Measurements from ENCODE around the gene APBB2.

The APBB2 gene

GRCh38 chr4:41134581-41134980 is 79.8 kb downstream of the APBB2 start:
- DNase-seq (ENCODE audit: low spot score) = no peak

- no peak for DNase-seq (ENCODE audit: low spot score)
These were observed 80.8 kb downstream of the APBB2 start for GRCh38 chr4:41133454-41134018.

- no peak for DNase-seq (ENCODE audit: low spot score)
These were observed 82.2 kb downstream of the APBB2 start for GRCh38 chr4:41132055-41132683.

- DNase-seq (ENCODE audit: low spot score) = no peak
These were observed 84.4 kb downstream of the APBB2 start for GRCh38 chr4:41129936-41130440.

GRCh38 chr4:41129128-41129754 is 85.1 kb downstream of the APBB2 start:
- DNase-seq (ENCODE audit: low spot score) = no peak

GRCh38 chr4:41125558-41126311 is 88.6 kb downstream of the APBB2 start:
- no peak for DNase-seq (ENCODE audit: low spot score)

- DNase-seq (ENCODE audit: low spot score) = no peak
These were observed 89.3 kb downstream of the APBB2 start for GRCh38 chr4:41124916-41125548.

- no peak for DNase-seq (ENCODE audit: low spot score)
These were observed 91.6 kb downstream of the APBB2 start for GRCh38 chr4:41122775-41123174.

GRCh38 chr4:41122309-41122708 is 92.0 kb downstream of the APBB2 start:
- no peak for DNase-seq (ENCODE audit: low spot score)

- no peak for DNase-seq (ENCODE audit: low spot score)
These were observed 92.4 kb downstream of the APBB2 start for GRCh38 chr4:41121906-41122305.

GRCh38 chr4:41120297-41121217 is 93.8 kb downstream of the APBB2 start:
- no peak for DNase-seq (ENCODE audit: low spot score)

- DNase-seq (ENCODE audit: low spot score) = no peak
These were observed 94.5 kb downstream of the APBB2 start for GRCh38 chr4:41119867-41120295.

GRCh38 chr4:41111791-41112190 is 102.6 kb downstream of the APBB2 start:
- no peak for DNase-seq (ENCODE audit: low spot score)

GRCh38 chr4:41110050-41110449 is 104.3 kb downstream of the APBB2 start:
- no peak for DNase-seq (ENCODE audit: low spot score)

GRCh38 chr4:41108481-41108880 is 105.9 kb downstream of the APBB2 start:
- DNase-seq (ENCODE audit: low spot score) = no peak

GRCh38 chr4:41106694-41107419 is 107.5 kb downstream of the APBB2 start:
- DNase-seq (ENCODE audit: low spot score) = no peak

GRCh38 chr4:41106081-41106480 is 108.3 kb downstream of the APBB2 start:
- no peak for DNase-seq (ENCODE audit: low spot score)

GRCh38 chr4:41104155-41104554 is 110.2 kb downstream of the APBB2 start:
- no peak for DNase-seq (ENCODE audit: low spot score)

- DNase-seq (ENCODE audit: low spot score) = no peak
These were observed 110.7 kb downstream of the APBB2 start for GRCh38 chr4:41103657-41104056.

GRCh38 chr4:41102414-41103092 is 111.8 kb downstream of the APBB2 start:
- DNase-seq (ENCODE audit: low spot score) = no peak

Data from NAMALWA (cell line).